ENCODE results near the gene GALNT18. TPM values are rescaled to one million over a fixed set of nuclear protein-coding genes. Genes with fewer than 3 reads are reported as not detected.

GALNT18 gene
- total RNA-seq, 4 donors from 2014 or later, result 4.7 to 20.4 (median 14.1) TPM

GRCh38 chr11:11583801-11584529, 37.8 kb downstream of the GALNT18 start:
- WGBS, 2 donors, result 66 to 72% methylated on average over 9 of the region's 9 CpGs
- no peaks in the 10 kb centered on the region for H3K36me3 ChIP-seq
- intact Hi-C loops (cut with DNase I), result no loop called here

GRCh38 chr11:11582011-11582701, 39.6 kb downstream of the GALNT18 start:
- Histone ChIP-seq H3K9me3 (no peaks in the 10 kb centered on the region), H3K27me3 (no peaks in the 10 kb centered on the region), H3K4me3 (no peak overlapping the region), H3K36me3 (no peaks in the 10 kb centered on the region), H3K27ac (no peak overlapping the region), H3K4me1 (peaks cover 9 to 65% (median 30%) of the 10 kb centered on the region in 3 donors)
- TF ChIP-seq POLR2A (IDR thresholded peaks at IDR 0.05) (no peak), CTCF (IDR thresholded peaks at IDR 0.05) (no peak)
- intact Hi-C loops (cut with DNase I), result no loop called here
- WGBS, 2 donors, result 74 to 78% methylated on average over 5 of the region's 5 CpGs
- DNase-seq, result no peak

More at GRCh38 chr11:11583801-11584529, 37.8 kb downstream of the GALNT18 start:
- no peaks in the 10 kb centered on the region for H3K9me3 ChIP-seq
- no peak overlapping the region for H3K27ac ChIP-seq
- TF ChIP-seq CTCF (IDR thresholded peaks at IDR 0.05) (no peak), POLR2A (IDR thresholded peaks at IDR 0.05) (no peak)
- no peaks in the 10 kb centered on the region for H3K27me3 ChIP-seq
- no peak for DNase-seq
- no peak overlapping the region for H3K4me3 ChIP-seq
- H3K4me1 ChIP-seq, result peaks cover 9 to 54% (median 23%) of the 10 kb centered on the region in 3 donors

GRCh38 chr11:11581481-11581880, 40.3 kb downstream of the GALNT18 start:
- 43% methylated on average over 1 of the region's 4 CpGs; no CpG with 5 or more reads in 1 of the 2 donors for WGBS, 2 donors
- H3K27me3 ChIP-seq, result no peaks in the 10 kb centered on the region
- TF ChIP-seq POLR2A (IDR thresholded peaks at IDR 0.05) (no peak), CTCF (IDR thresholded peaks at IDR 0.05) (no peak)
- no peaks in the 10 kb centered on the region for H3K9me3 ChIP-seq
- H3K4me1 ChIP-seq, result peaks cover 9 to 71% (median 30%) of the 10 kb centered on the region in 3 donors
- no peak for DNase-seq
- H3K27ac ChIP-seq, result no peak overlapping the region
- no peaks in the 10 kb centered on the region for H3K36me3 ChIP-seq
- intact Hi-C loops (cut with DNase I), result no loop called here
- H3K4me3 ChIP-seq, result no peak overlapping the region

- Histone ChIP-seq H3K36me3 (no peaks in the 10 kb centered on the region), H3K4me1 (peaks cover 9 to 71% (median 30%) of the 10 kb centered on the region in 3 donors), H3K27ac (peak overlapping the region in 1 of 4 donors; percentile 55), H3K4me3 (no peak overlapping the region), H3K9me3 (no peaks in the 10 kb centered on the region), H3K27me3 (no peaks in the 10 kb centered on the region)
- intact Hi-C loops (cut with DNase I), result no loop called here
- no peak for DNase-seq
- no peak for TF ChIP-seq POLR2A (IDR thresholded peaks at IDR 0.05)
- TF ChIP-seq CTCF (IDR thresholded peaks at IDR 0.05), result no peak
- WGBS, 2 donors, result 54 to 60% methylated on average over 6 to 7 of the region's 10 CpGs
Measured at GRCh38 chr11:11580841-11581411, 40.9 kb downstream of the GALNT18 start.

GRCh38 chr11:11580012-11580411, 41.8 kb downstream of the GALNT18 start:
- Histone ChIP-seq H3K27ac (no peak overlapping the region), H3K4me3 (no peak overlapping the region), H3K9me3 (no peaks in the 10 kb centered on the region), H3K36me3 (no peaks in the 10 kb centered on the region), H3K4me1 (peaks cover 9 to 71% (median 30%) of the 10 kb centered on the region in 3 donors), H3K27me3 (no peaks in the 10 kb centered on the region)
- WGBS, 2 donors, result 83 to 91% methylated on average over 5 of the region's 5 CpGs
- TF ChIP-seq CTCF (IDR thresholded peaks at IDR 0.05) (no peak), POLR2A (IDR thresholded peaks at IDR 0.05) (no peak)
- no peak for DNase-seq
- intact Hi-C loops (cut with DNase I), result no loop called here
